HL-60 (cell line): Measurements from ENCODE around the gene MMRN2.

Experiments
- DNase-seq, 2 experiments: peaks; one replicate each; pipeline ENCODE4 v3.0.0-alpha.2; 2010 to 2020; ENCODE audit warnings: low read depth in 1 of 2, low spot score in 1 of 2
- H3K27ac ChIP-seq: fragments of 250-450 bp; sonication (Bioruptor Pico); replicated peaks from 2 replicates; pipeline ENCODE4 v1.5.1; 2020; ENCODE audit warnings: mild to moderate bottlenecking, moderate library complexity
- H3K27me3 ChIP-seq: fragments of 250-450 bp; sonication (Bioruptor Pico); 2 replicates; pipeline ENCODE4 v1.5.1; 2021; ENCODE audit warnings: mild to moderate bottlenecking, moderate library complexity; ENCODE audit not compliant: insufficient read depth, poor library complexity, severe bottlenecking
- H3K4me3 ChIP-seq: replicated peaks from 2 replicates; pipeline ENCODE4 v1.5.1; 2011; ENCODE audit warnings: mild to moderate bottlenecking, control low read depth, low read length; ENCODE audit not compliant: insufficient read depth
- CTCF ChIP-seq: IDR thresholded peaks from one replicate; pipeline ENCODE4 v1.5.1; 2011; ENCODE audit warnings: low read length, control low read depth, inconsistent platforms; ENCODE audit not compliant: insufficient read depth
- GABPA ChIP-seq: IDR thresholded peaks from 2 replicates; pipeline ENCODE4 v1.6.1; 2012; ENCODE audit warnings: low read depth
- POLR2AphosphoS5 ChIP-seq: IDR thresholded peaks from 2 replicates; pipeline ENCODE4 v1.6.1; 2012; ENCODE audit warnings: low read depth
- REST ChIP-seq: IDR thresholded peaks from 2 replicates; pipeline ENCODE4 v1.6.1; 2012; ENCODE audit warnings: low read depth; ENCODE audit not compliant: insufficient replicate concordance
- SPI1 ChIP-seq: IDR thresholded peaks from 2 replicates; pipeline ENCODE4 v1.6.1; 2012; ENCODE audit warnings: low read depth, mild to moderate bottlenecking, borderline replicate concordance

MMRN2 gene

GRCh38 chr10:86964061-86964846, 6.8 kb upstream of the MMRN2 start:
- H3K27me3 ChIP-seq = peaks cover 14% of the 10 kb centered on the region
- H3K27ac ChIP-seq = no peak overlapping the region
- no peak for DNase-seq
- TF ChIP-seq SPI1 (no peak), CTCF (no peak), GABPA (no peak), REST (no peak), POLR2AphosphoS5 (no peak)
- H3K4me3 ChIP-seq = no peak overlapping the region

- no peak for DNase-seq
- Histone ChIP-seq H3K4me3 (no peak overlapping the region), H3K27ac (no peak overlapping the region), H3K27me3 (peaks cover 7% of the 10 kb centered on the region)
- TF ChIP-seq REST = no peak
- TF ChIP-seq SPI1 = no peak
- no peak for TF ChIP-seq POLR2AphosphoS5
- no peak for TF ChIP-seq CTCF
- no peak for TF ChIP-seq GABPA
Observed at GRCh38 chr10:86963341-86963919, 6.0 kb upstream of the MMRN2 start.

- Histone ChIP-seq H3K27ac (no peak overlapping the region), H3K27me3 (peaks cover 2% of the 10 kb centered on the region), H3K4me3 (no peak overlapping the region)
- DNase-seq = no peak
- TF ChIP-seq SPI1 = no peak
- TF ChIP-seq CTCF = no peak
- no peak for TF ChIP-seq REST
- TF ChIP-seq POLR2AphosphoS5 = no peak
- no peak for TF ChIP-seq GABPA
Observed at GRCh38 chr10:86962981-86963310, 5.5 kb upstream of the MMRN2 start.
